ENCODE results near the gene ARMC9.

Gene ARMC9

GRCh38 chr2:231210782-231211181 is 12.4 kb downstream of the ARMC9 start:
- DNase-seq = no peak

GRCh38 chr2:231211486-231211885 is 13.1 kb downstream of the ARMC9 start:
- no peak for DNase-seq

- no peak for DNase-seq
These were observed 14.0 kb downstream of the ARMC9 start for GRCh38 chr2:231212329-231212845.

GRCh38 chr2:231213931-231214642 is 15.7 kb downstream of the ARMC9 start:
- no peak for DNase-seq

GRCh38 chr2:231218366-231218765 is 19.9 kb downstream of the ARMC9 start:
- no peak for DNase-seq

- no peak for DNase-seq
These were observed 20.9 kb downstream of the ARMC9 start for GRCh38 chr2:231219289-231219688.

- DNase-seq = no peak
These were observed 23.3 kb downstream of the ARMC9 start for GRCh38 chr2:231221761-231222160.

- no peak for DNase-seq
These were observed 24.0 kb downstream of the ARMC9 start for GRCh38 chr2:231222318-231223000.

GRCh38 chr2:231223001-231223375 is 24.6 kb downstream of the ARMC9 start:
- DNase-seq = no peak

GRCh38 chr2:231223458-231223976 is 25.1 kb downstream of the ARMC9 start:
- no peak for DNase-seq

- peak; percentile 42 for DNase-seq
These were observed 29.1 kb downstream of the ARMC9 start for GRCh38 chr2:231227310-231228162.

- no peak for DNase-seq
These were observed 29.8 kb downstream of the ARMC9 start for GRCh38 chr2:231228223-231228622.

GRCh38 chr2:231228974-231229529 is 30.6 kb downstream of the ARMC9 start:
- no peak for DNase-seq

GRCh38 chr2:231235217-231235616 is 36.8 kb downstream of the ARMC9 start:
- no peak for DNase-seq

- no peak for DNase-seq
These were observed 40.3 kb downstream of the ARMC9 start for GRCh38 chr2:231238689-231239088.

- no peak for DNase-seq
These were observed 41.3 kb downstream of the ARMC9 start for GRCh38 chr2:231239751-231240150.

GRCh38 chr2:231241755-231242507 is 43.5 kb downstream of the ARMC9 start:
- DNase-seq = no peak

GRCh38 chr2:231243866-231244265 is 45.4 kb downstream of the ARMC9 start:
- DNase-seq = no peak

GRCh38 chr2:231244382-231245248 is 46.2 kb downstream of the ARMC9 start:
- no peak for DNase-seq

- no peak for DNase-seq
These were observed 47.0 kb downstream of the ARMC9 start for GRCh38 chr2:231245249-231246094.
